RWPE2 (cell line): ENCODE results near the gene CROCC2.

ENCODE experiments used
- ATAC-seq: fragments of 200-7000 bp; cut with Tn5 transposase; 3 replicates; pipeline ENCODE4 v1.9.1; 2021; ENCODE audit warnings: low read depth
- DNase-seq: peaks from one replicate; pipeline ENCODE4 v3.0.0-alpha.2; 2020; ENCODE audit warnings: low spot score
- H3K27ac ChIP-seq: fragments of 450-650 bp; 2 replicates; pipeline ENCODE4 v1.5.1; 2017; ENCODE audit warnings: mild to moderate bottlenecking; ENCODE audit not compliant: poor library complexity, severe bottlenecking
- H3K27me3 ChIP-seq: fragments of 250-450 bp; sonication (Bioruptor Pico); 2 replicates; pipeline ENCODE4 v1.5.1; 2021; ENCODE audit warnings: mild to moderate bottlenecking, moderate library complexity; ENCODE audit not compliant: insufficient read depth, poor library complexity, severe bottlenecking
- H3K36me3 ChIP-seq: fragments of 250-450 bp; sonication (Bioruptor Pico); 2 replicates; pipeline ENCODE4 v1.5.1; 2020; ENCODE audit warnings: low read depth, mild to moderate bottlenecking, moderate library complexity
- H3K4me1 ChIP-seq: fragments of 250-450 bp; sonication (Bioruptor Pico); 2 replicates; pipeline ENCODE4 v1.5.1; 2021; ENCODE audit warnings: mild to moderate bottlenecking, moderate library complexity; ENCODE audit not compliant: insufficient read depth, poor library complexity, severe bottlenecking
- H3K4me3 ChIP-seq: fragments of 250-450 bp; sonication (Bioruptor Pico); 2 replicates; pipeline ENCODE4 v1.5.1; 2021; ENCODE audit warnings: mild to moderate bottlenecking, moderate library complexity; ENCODE audit not compliant: severe bottlenecking
- H3K9me3 ChIP-seq: fragments of 250-450 bp; sonication (Bioruptor Pico); 2 replicates; pipeline ENCODE4 v1.5.1; 2021; ENCODE audit warnings: mild to moderate bottlenecking, moderate library complexity; ENCODE audit not compliant: severe bottlenecking
- CTCF ChIP-seq: fragments of 450-650 bp; IDR thresholded peaks from one replicate; pipeline ENCODE4 v1.5.1; 2017; ENCODE audit warnings: mild to moderate bottlenecking, moderate library complexity; ENCODE audit not compliant: poor library complexity, severe bottlenecking

CROCC2 gene

GRCh38 chr2:240926516-240927389 lies 20.6 kb downstream of the CROCC2 start:
- Histone ChIP-seq H3K27ac (no peak overlapping the region), H3K27me3 (no peaks in the 10 kb centered on the region), H3K4me1 (peaks cover under 1% of the 10 kb centered on the region), H3K9me3 (no peaks in the 10 kb centered on the region), H3K36me3 (no peaks in the 10 kb centered on the region), H3K4me3 (no peak overlapping the region)
- DNase-seq (no peak), ATAC-seq (no peak)
- no peak for TF ChIP-seq CTCF

GRCh38 chr2:240927390-240927781 lies 21.2 kb downstream of the CROCC2 start:
- H3K27me3 ChIP-seq: no peaks in the 10 kb centered on the region
- TF ChIP-seq CTCF: no peak
- no peaks in the 10 kb centered on the region for H3K4me1 ChIP-seq
- no peak for ATAC-seq
- H3K9me3 ChIP-seq: no peaks in the 10 kb centered on the region
- no peak for DNase-seq
- H3K4me3 ChIP-seq: no peak overlapping the region
- H3K27ac ChIP-seq: no peak overlapping the region
- H3K36me3 ChIP-seq: no peaks in the 10 kb centered on the region

- Histone ChIP-seq H3K27ac (no peak overlapping the region), H3K4me3 (no peak overlapping the region), H3K9me3 (no peaks in the 10 kb centered on the region), H3K36me3 (no peaks in the 10 kb centered on the region), H3K4me1 (no peaks in the 10 kb centered on the region), H3K27me3 (no peaks in the 10 kb centered on the region)
- no peak; the same call in 2 of the 3 replicates for ATAC-seq
- no peak for TF ChIP-seq CTCF
- no peak for DNase-seq
Observed at GRCh38 chr2:240928476-240929363, 22.6 kb downstream of the CROCC2 start.

GRCh38 chr2:240929364-240930095 lies 23.4 kb downstream of the CROCC2 start:
- H3K4me1 ChIP-seq: no peaks in the 10 kb centered on the region
- H3K27me3 ChIP-seq: no peaks in the 10 kb centered on the region
- H3K9me3 ChIP-seq: no peaks in the 10 kb centered on the region
- no peak for TF ChIP-seq CTCF
- ATAC-seq (no peak), DNase-seq (no peak)
- H3K36me3 ChIP-seq: no peaks in the 10 kb centered on the region
- H3K4me3 ChIP-seq: no peak overlapping the region
- no peak overlapping the region for H3K27ac ChIP-seq
